Central memory CD8-positive, alpha-beta T cell (primary cell): Measurements from ENCODE around the gene BNC2.

Experiments
- ATAC-seq: fragments of 150-1000 bp; cut with Tn5 transposase; replicated peaks from 2 replicates; pipeline ENCODE4 v1.10.0; 2022; ENCODE audit warnings: mild to moderate bottlenecking, moderate FRiP score, moderate number of reproducible peaks; ENCODE audit not compliant: poor library complexity, severe bottlenecking; ENCODE audit errors: extremely low read depth
- DNase-seq, 2 donors: peaks; one replicate each; pipeline ENCODE4 v3.0.0; 2021; ENCODE audit warnings: low spot score in 2 of 2
- H3K27ac Mint-ChIP-seq: one replicate; pipeline ENCODE4 v1.8.0; 2022; ENCODE audit warnings: low read depth, mild to moderate bottlenecking, moderate library complexity, mixed read lengths
- H3K27me3 Mint-ChIP-seq: one replicate; pipeline ENCODE4 v1.8.0; 2022; ENCODE audit warnings: mixed read lengths
- H3K36me3 Mint-ChIP-seq: one replicate; pipeline ENCODE4 v1.8.0; 2022; ENCODE audit warnings: mild to moderate bottlenecking, moderate library complexity, mixed read lengths; ENCODE audit not compliant: insufficient read depth
- H3K4me1 Mint-ChIP-seq: one replicate; pipeline ENCODE4 v1.8.0; 2022; ENCODE audit warnings: mixed read lengths
- H3K4me3 Mint-ChIP-seq: one replicate; pipeline ENCODE4 v1.8.0; 2022; ENCODE audit warnings: mild to moderate bottlenecking, moderate library complexity, mixed read lengths
- H3K9me3 Mint-ChIP-seq: one replicate; pipeline ENCODE4 v1.8.0; 2022; ENCODE audit warnings: mixed read lengths

BNC2 gene

GRCh38 chr9:16767366-16767765 is 103.1 kb downstream of the BNC2 start:
- no peaks in the 10 kb centered on the region for H3K27me3 Mint-ChIP-seq
- peaks cover 22% of the 10 kb centered on the region for H3K9me3 Mint-ChIP-seq
- no peak overlapping the region for H3K4me3 Mint-ChIP-seq
- H3K27ac Mint-ChIP-seq = no peak overlapping the region
- no peaks in the 10 kb centered on the region for H3K36me3 Mint-ChIP-seq
- no peaks in the 10 kb centered on the region for H3K4me1 Mint-ChIP-seq
- ATAC-seq = no peak
- no peak for DNase-seq

- H3K4me1 Mint-ChIP-seq = no peaks in the 10 kb centered on the region
- no peak for ATAC-seq
- H3K27ac Mint-ChIP-seq = no peak overlapping the region
- no peaks in the 10 kb centered on the region for H3K27me3 Mint-ChIP-seq
- DNase-seq = no peak
- H3K9me3 Mint-ChIP-seq = peaks cover 21% of the 10 kb centered on the region
- H3K36me3 Mint-ChIP-seq = no peaks in the 10 kb centered on the region
- no peak overlapping the region for H3K4me3 Mint-ChIP-seq
Measured at GRCh38 chr9:16763946-16764345, 106.5 kb downstream of the BNC2 start.

GRCh38 chr9:16755467-16756160 is 114.9 kb downstream of the BNC2 start:
- H3K27me3 Mint-ChIP-seq = no peaks in the 10 kb centered on the region
- DNase-seq = no peak
- H3K9me3 Mint-ChIP-seq = peaks cover 11% of the 10 kb centered on the region
- no peak overlapping the region for H3K27ac Mint-ChIP-seq
- ATAC-seq = no peak
- no peaks in the 10 kb centered on the region for H3K36me3 Mint-ChIP-seq
- no peak overlapping the region for H3K4me3 Mint-ChIP-seq
- no peaks in the 10 kb centered on the region for H3K4me1 Mint-ChIP-seq

GRCh38 chr9:16754662-16755061 is 115.8 kb downstream of the BNC2 start:
- no peaks in the 10 kb centered on the region for H3K36me3 Mint-ChIP-seq
- DNase-seq (no peak), ATAC-seq (no peak)
- H3K4me1 Mint-ChIP-seq = no peaks in the 10 kb centered on the region
- no peak overlapping the region for H3K27ac Mint-ChIP-seq
- no peak overlapping the region for H3K4me3 Mint-ChIP-seq
- H3K27me3 Mint-ChIP-seq = no peaks in the 10 kb centered on the region
- peaks cover 11% of the 10 kb centered on the region for H3K9me3 Mint-ChIP-seq

- DNase-seq = no peak
- H3K27ac Mint-ChIP-seq = no peak overlapping the region
- H3K4me3 Mint-ChIP-seq = no peak overlapping the region
- H3K36me3 Mint-ChIP-seq = no peaks in the 10 kb centered on the region
- no peaks in the 10 kb centered on the region for H3K27me3 Mint-ChIP-seq
- no peak for ATAC-seq
- H3K9me3 Mint-ChIP-seq = peaks cover 16% of the 10 kb centered on the region
- no peaks in the 10 kb centered on the region for H3K4me1 Mint-ChIP-seq
Measured at GRCh38 chr9:16753256-16753655, 117.2 kb downstream of the BNC2 start.

GRCh38 chr9:16752601-16753000 is 117.9 kb downstream of the BNC2 start:
- H3K4me1 Mint-ChIP-seq = no peaks in the 10 kb centered on the region
- DNase-seq (no peak), ATAC-seq (no peak)
- H3K36me3 Mint-ChIP-seq = no peaks in the 10 kb centered on the region
- H3K27ac Mint-ChIP-seq = no peak overlapping the region
- no peaks in the 10 kb centered on the region for H3K27me3 Mint-ChIP-seq
- H3K9me3 Mint-ChIP-seq = peaks cover 16% of the 10 kb centered on the region
- H3K4me3 Mint-ChIP-seq = no peak overlapping the region

GRCh38 chr9:16750553-16750952 is 119.9 kb downstream of the BNC2 start:
- Mint-ChIP-seq H3K36me3 (no peaks in the 10 kb centered on the region), H3K27ac (no peak overlapping the region), H3K4me1 (no peaks in the 10 kb centered on the region), H3K9me3 (peaks cover 11% of the 10 kb centered on the region), H3K4me3 (no peak overlapping the region), H3K27me3 (no peaks in the 10 kb centered on the region)
- no peak for DNase-seq
- no peak for ATAC-seq

- DNase-seq = no peak
- no peaks in the 10 kb centered on the region for H3K36me3 Mint-ChIP-seq
- no peaks in the 10 kb centered on the region for H3K4me1 Mint-ChIP-seq
- no peaks in the 10 kb centered on the region for H3K27me3 Mint-ChIP-seq
- no peak overlapping the region for H3K27ac Mint-ChIP-seq
- peaks cover 13% of the 10 kb centered on the region for H3K9me3 Mint-ChIP-seq
- H3K4me3 Mint-ChIP-seq = no peak overlapping the region
- no peak for ATAC-seq
Measured at GRCh38 chr9:16745359-16745758, 125.1 kb downstream of the BNC2 start.

- Mint-ChIP-seq H3K27ac (no peak overlapping the region), H3K9me3 (peaks cover 22% of the 10 kb centered on the region)
Measured at GRCh38 chr9:16744394-16744793, 126.1 kb downstream of the BNC2 start.

GRCh38 chr9:16743375-16743774 is 127.1 kb downstream of the BNC2 start:
- Mint-ChIP-seq H3K4me1 (no peaks in the 10 kb centered on the region), H3K9me3 (peaks cover 18% of the 10 kb centered on the region), H3K36me3 (no peaks in the 10 kb centered on the region), H3K4me3 (no peak overlapping the region), H3K27ac (no peak overlapping the region), H3K27me3 (no peaks in the 10 kb centered on the region)
- no peak for DNase-seq
- no peak for ATAC-seq

More at GRCh38 chr9:16744394-16744793, 126.1 kb downstream of the BNC2 start:
- Mint-ChIP-seq H3K4me1 (no peaks in the 10 kb centered on the region), H3K27me3 (no peaks in the 10 kb centered on the region), H3K36me3 (no peaks in the 10 kb centered on the region), H3K4me3 (no peak overlapping the region)
- ATAC-seq (no peak), DNase-seq (no peak)

GRCh38 chr9:16735001-16735400 is 135.5 kb downstream of the BNC2 start:
- no peak for ATAC-seq

GRCh38 chr9:16732546-16732945 is 137.9 kb downstream of the BNC2 start:
- Mint-ChIP-seq H3K27me3 (peaks cover 15% of the 10 kb centered on the region), H3K27ac (no peak overlapping the region), H3K4me3 (no peak overlapping the region), H3K36me3 (no peaks in the 10 kb centered on the region), H3K9me3 (peaks cover 6% of the 10 kb centered on the region), H3K4me1 (no peaks in the 10 kb centered on the region)
- no peak for ATAC-seq
- no peak for DNase-seq

More at GRCh38 chr9:16735001-16735400, 135.5 kb downstream of the BNC2 start:
- Mint-ChIP-seq H3K27ac (no peak overlapping the region), H3K4me1 (no peaks in the 10 kb centered on the region), H3K36me3 (no peaks in the 10 kb centered on the region), H3K9me3 (peaks cover 12% of the 10 kb centered on the region), H3K4me3 (no peak overlapping the region), H3K27me3 (peaks cover 1% of the 10 kb centered on the region)
- no peak for DNase-seq

GRCh38 chr9:16730162-16730561 is 140.3 kb downstream of the BNC2 start:
- DNase-seq (no peak), ATAC-seq (no peak)
- peaks cover 11% of the 10 kb centered on the region for H3K9me3 Mint-ChIP-seq
- peaks cover 32% of the 10 kb centered on the region for H3K27me3 Mint-ChIP-seq
- H3K27ac Mint-ChIP-seq = no peak overlapping the region
- H3K4me1 Mint-ChIP-seq = no peaks in the 10 kb centered on the region
- no peak overlapping the region for H3K4me3 Mint-ChIP-seq
- H3K36me3 Mint-ChIP-seq = no peaks in the 10 kb centered on the region
